ENCODE data around the gene USB1.

USB1 gene

GRCh38 chr16:57960310-57960709, 40.9 kb upstream of the USB1 start:
- no peak overlapping the region for H3K4me3 Mint-ChIP-seq
- peaks cover 5% of the 10 kb centered on the region for H3K27me3 Mint-ChIP-seq (ENCODE audit: low read depth, poor library complexity)
- H3K4me1 Mint-ChIP-seq = peaks cover 4% of the 10 kb centered on the region
- no peaks in the 10 kb centered on the region for H3K9me3 Mint-ChIP-seq
- no peaks in the 10 kb centered on the region for H3K36me3 Mint-ChIP-seq (ENCODE audit: low read depth)
- no peak for TF ChIP-seq CTCF (IDR thresholded peaks at IDR 0.05)
- DNase-seq = no peak
- no peak overlapping the region for H3K27ac Mint-ChIP-seq

GRCh38 chr16:57960826-57961472, 40.3 kb upstream of the USB1 start:
- Mint-ChIP-seq H3K36me3 (ENCODE audit: low read depth) (no peaks in the 10 kb centered on the region), H3K27ac (no peak overlapping the region), H3K9me3 (no peaks in the 10 kb centered on the region), H3K27me3 (ENCODE audit: low read depth, poor library complexity) (no peaks in the 10 kb centered on the region), H3K4me3 (no peak overlapping the region), H3K4me1 (no peaks in the 10 kb centered on the region)
- TF ChIP-seq CTCF (IDR thresholded peaks at IDR 0.05) = no peak
- DNase-seq = no peak

DNA sequence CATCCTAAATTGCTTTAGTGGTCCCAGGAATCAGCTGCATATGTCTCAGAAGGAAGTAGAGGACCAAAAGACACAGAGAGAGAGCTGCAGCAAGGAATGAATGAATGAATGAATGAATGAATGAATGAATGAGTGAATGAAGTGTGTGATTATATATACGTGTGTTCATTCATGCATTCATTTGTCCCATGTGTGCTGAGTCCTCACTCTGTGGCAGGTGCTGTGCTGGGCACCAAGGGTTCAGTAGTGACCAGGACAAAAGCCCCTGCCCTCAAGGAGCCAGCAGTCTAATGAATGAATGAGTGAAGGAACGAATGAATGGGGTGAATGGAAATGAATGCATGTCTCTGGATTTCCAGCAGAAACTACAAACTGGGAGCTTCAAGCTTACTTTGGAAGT, 39.7 kb upstream of the USB1 start:
- Mint-ChIP-seq H3K36me3 (ENCODE audit: low read depth) (no peaks in the 10 kb centered on the region), H3K27me3 (ENCODE audit: low read depth, poor library complexity) (no peaks in the 10 kb centered on the region), H3K9me3 (no peaks in the 10 kb centered on the region), H3K4me3 (no peak overlapping the region), H3K4me1 (no peaks in the 10 kb centered on the region), H3K27ac (no peak overlapping the region)
- DNase-seq = no peak
- no peak for TF ChIP-seq CTCF (IDR thresholded peaks at IDR 0.05)

GRCh38 chr16:57962046-57962445, 39.2 kb upstream of the USB1 start:
- TF ChIP-seq CTCF (IDR thresholded peaks at IDR 0.05) = no peak
- H3K9me3 Mint-ChIP-seq = no peaks in the 10 kb centered on the region
- H3K36me3 Mint-ChIP-seq (ENCODE audit: low read depth) = no peaks in the 10 kb centered on the region
- DNase-seq = no peak
- H3K27ac Mint-ChIP-seq = no peak overlapping the region
- H3K4me3 Mint-ChIP-seq = no peak overlapping the region
- no peaks in the 10 kb centered on the region for H3K4me1 Mint-ChIP-seq
- H3K27me3 Mint-ChIP-seq (ENCODE audit: low read depth, poor library complexity) = no peaks in the 10 kb centered on the region

DNA sequence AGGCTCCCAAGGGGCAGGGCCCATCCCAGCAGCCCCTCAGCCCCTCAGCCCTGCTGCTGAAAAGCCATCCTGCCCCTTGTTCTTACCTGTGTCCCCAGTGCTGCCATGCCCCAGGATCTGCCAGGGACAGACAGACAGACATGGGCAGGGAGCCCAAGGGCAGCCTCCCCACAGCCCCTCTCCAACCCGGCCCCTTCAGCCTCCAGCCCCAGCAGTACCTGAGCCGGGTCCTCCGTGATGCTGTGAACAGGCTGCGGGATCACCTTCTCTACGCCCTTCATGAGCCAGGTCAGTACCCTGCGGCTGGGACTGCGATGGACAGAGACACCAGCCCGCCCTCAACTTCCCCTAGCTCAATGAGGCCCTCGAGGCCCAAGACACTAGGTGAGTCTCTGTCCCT, 38.5 kb upstream of the USB1 start:
- Mint-ChIP-seq H3K4me3 (no peak overlapping the region), H3K9me3 (no peaks in the 10 kb centered on the region), H3K27ac (no peak overlapping the region), H3K27me3 (ENCODE audit: low read depth, poor library complexity) (no peaks in the 10 kb centered on the region), H3K36me3 (ENCODE audit: low read depth) (no peaks in the 10 kb centered on the region), H3K4me1 (no peaks in the 10 kb centered on the region)
- no peak for DNase-seq
- no peak for TF ChIP-seq CTCF (IDR thresholded peaks at IDR 0.05)

DNA sequence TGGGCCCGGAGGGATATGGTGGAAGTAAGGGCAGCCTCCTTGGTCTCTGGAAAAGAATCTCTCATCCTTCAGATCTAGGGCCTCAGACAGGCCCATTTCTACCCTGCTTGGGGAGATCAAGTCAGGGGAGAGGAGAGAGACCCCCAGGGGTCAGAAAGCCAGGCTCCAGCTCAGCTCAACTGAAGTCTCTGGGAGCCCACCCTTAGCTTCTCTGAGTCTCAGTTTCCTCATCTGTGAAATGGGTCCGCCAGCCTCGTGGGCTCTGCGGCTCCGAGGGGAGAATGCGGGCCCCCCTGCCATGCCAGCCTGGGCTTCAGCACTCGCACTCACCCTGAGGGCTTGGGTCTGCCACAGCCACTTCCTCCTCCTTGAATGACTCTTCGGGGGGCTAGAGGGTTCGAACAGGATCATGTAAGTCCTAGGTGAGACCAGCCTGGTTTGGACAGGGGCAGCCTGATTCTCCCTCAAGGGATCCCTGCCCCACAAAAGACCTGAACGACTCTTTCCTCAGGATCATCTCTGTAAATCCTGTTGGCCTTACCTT, 37.0 kb upstream of the USB1 start:
- no peaks in the 10 kb centered on the region for H3K36me3 Mint-ChIP-seq (ENCODE audit: low read depth)
- no peaks in the 10 kb centered on the region for H3K9me3 Mint-ChIP-seq
- no peak for TF ChIP-seq CTCF (IDR thresholded peaks at IDR 0.05)
- DNase-seq = no peak
- H3K4me3 Mint-ChIP-seq = no peak overlapping the region
- H3K27ac Mint-ChIP-seq = no peak overlapping the region
- no peaks in the 10 kb centered on the region for H3K27me3 Mint-ChIP-seq (ENCODE audit: low read depth, poor library complexity)
- no peaks in the 10 kb centered on the region for H3K4me1 Mint-ChIP-seq

All from nephron progenitor cell (in vitro differentiated cells).